T follicular helper cell (primary cell): ENCODE results near the gene ATP5F1C.
A peak's percentile ranks its signal among the peaks of the same experiment; 100 is the strongest.
"Not testable (repeated sequence)": the region's sequence is repeated elsewhere in the genome, so short reads cannot be mapped to it uniquely, and the experiment has no call there.

ENCODE experiments used
- DNase-seq: peaks from one replicate; pipeline ENCODE4 v3.0.0-alpha.2; 2020; ENCODE audit warnings: low read depth
- total RNA-seq, 2 experiments: gene quantifications; one replicate each; lab custom pipeline; 2026; lab: John Stamatoyannopoulos, UW

The ATP5F1C gene
- 97.7 to 162 reads per million in 2 experiments for total RNA-seq

GRCh38 chr10:7787857-7788638, at the start of gene ATP5F1C, which contains the start of gene KIN:
Gene ATP5F1C, plus strand, starts transcription at chr10:7788177. Its CDS starts 31 bp downstream, at chr10:7788208.
Gene KIN, minus strand, starts transcription at chr10:7787993. Its CDS starts 60 bp downstream, at chr10:7787933.
- peak; percentile 96 for DNase-seq

- DNase-seq = no peak
Observed at GRCh38 chr10:7738536-7739407, 49.2 kb upstream of the ATP5F1C start.

- DNase-seq = no peak
Observed at GRCh38 chr10:7744307-7744706, 43.7 kb upstream of the ATP5F1C start.

- DNase-seq = not testable (repeated sequence)
Observed at GRCh38 chr10:7748637-7749036, 39.3 kb upstream of the ATP5F1C start.

- DNase-seq = no peak
Observed at GRCh38 chr10:7750222-7750621, 37.8 kb upstream of the ATP5F1C start.

- DNase-seq = no peak
Observed at GRCh38 chr10:7752251-7752650, 35.7 kb upstream of the ATP5F1C start.

GRCh38 chr10:7755103-7755502, 32.9 kb upstream of the ATP5F1C start:
- DNase-seq = no peak

- DNase-seq = peak; percentile 1
Observed at GRCh38 chr10:7756360-7756992, 31.5 kb upstream of the ATP5F1C start.

GRCh38 chr10:7763929-7764328, 24.0 kb upstream of the ATP5F1C start:
- no peak for DNase-seq

GRCh38 chr10:7766241-7766640, 21.7 kb upstream of the ATP5F1C start:
- no peak for DNase-seq

- no peak for DNase-seq
Observed at GRCh38 chr10:7767209-7767608, 20.8 kb upstream of the ATP5F1C start.

GRCh38 chr10:7768417-7768816, 19.6 kb upstream of the ATP5F1C start:
- DNase-seq = no peak

GRCh38 chr10:7773845-7774801, 13.9 kb upstream of the ATP5F1C start:
- no peak for DNase-seq

GRCh38 chr10:7776777-7777176, 11.2 kb upstream of the ATP5F1C start:
- no peak for DNase-seq

- not testable (repeated sequence) for DNase-seq
Observed at GRCh38 chr10:7782194-7782593, 5.8 kb upstream of the ATP5F1C start.

GRCh38 chr10:7786430-7786829, 1.5 kb upstream of the ATP5F1C start:
- DNase-seq = no peak

- peak; percentile 4 for DNase-seq
Observed at GRCh38 chr10:7787150-7787856, 674 bp upstream of the ATP5F1C start.

GRCh38 chr10:7788639-7789286, 786 bp downstream of the ATP5F1C start:
- no peak for DNase-seq

- no peak for DNase-seq
Observed at GRCh38 chr10:7789390-7789789, 1.4 kb downstream of the ATP5F1C start.

GRCh38 chr10:7792541-7792940, 4.6 kb downstream of the ATP5F1C start:
- DNase-seq = no peak
